Transverse colon (tissue), 4 donors: ENCODE results near the gene PLPP7.

Source experiments
- CTCF ChIP-seq, 5 experiments: fragments of 200-600 bp in 3 of 5; fragments of 450-650 bp in 2 of 5; sonication (generic) in 3 of 5; IDR thresholded peaks; 1 replicate in 2 of 5; 2 replicates in 3 of 5; pipeline ENCODE4 v1.5.1; 2016 to 2017; ENCODE audit warnings: antibody characterized with exemption in 5 of 5, inconsistent platforms in 3 of 5, mild to moderate bottlenecking in 2 of 5, moderate library complexity in 1 of 5
- EP300 ChIP-seq: sonication (generic); formaldehyde crosslinking; IDR thresholded peaks from one replicate; pipeline ENCODE4 v1.6.1; 2017; ENCODE audit warnings: antibody characterized with exemption, low read depth
- POLR2A ChIP-seq: fragments of 450-650 bp; IDR thresholded peaks from one replicate; pipeline ENCODE4 v1.6.1; 2016; ENCODE audit warnings: antibody characterized with exemption, mild to moderate bottlenecking, moderate library complexity
- POLR2AphosphoS5 ChIP-seq, 3 donors: sonication (generic); formaldehyde crosslinking; IDR thresholded peaks; one replicate each; pipeline ENCODE4 v1.6.1; 2016; ENCODE audit warnings: antibody characterized with exemption in 3 of 3

GRCh38 chr9:131264231-131264630 is 25.3 kb upstream of the PLPP7 start:
- TF ChIP-seq CTCF (IDR thresholded peaks at IDR 0.05) (no peak), POLR2A (no peak), EP300 (no peak), POLR2AphosphoS5 (IDR thresholded peaks at IDR 0.05) (no peak)
